ENCODE results near the gene KIF16B.

DNA sequence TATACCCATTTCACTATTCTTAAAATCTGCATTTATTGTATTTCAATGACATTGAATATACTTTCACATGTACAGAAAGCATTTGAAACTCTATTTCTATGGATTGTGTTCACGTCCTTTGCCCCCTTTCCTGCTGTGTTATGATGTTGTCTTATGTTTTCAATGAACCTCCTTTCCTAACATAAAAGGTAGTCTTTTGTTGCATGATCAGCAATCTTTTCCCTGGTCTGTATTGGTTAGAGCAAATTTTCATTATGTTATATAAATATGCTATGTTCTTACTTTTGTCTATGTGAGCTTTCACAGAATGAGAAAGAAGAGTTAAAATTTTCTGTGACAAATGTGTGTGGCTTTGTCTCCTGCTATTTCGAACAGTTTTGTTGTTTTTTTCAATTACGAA is 73.1 kb downstream of the KIF16B start:
- TF ChIP-seq JUND (IDR thresholded peaks at IDR 0.05): no peak
- TF ChIP-seq, protein P1, sequence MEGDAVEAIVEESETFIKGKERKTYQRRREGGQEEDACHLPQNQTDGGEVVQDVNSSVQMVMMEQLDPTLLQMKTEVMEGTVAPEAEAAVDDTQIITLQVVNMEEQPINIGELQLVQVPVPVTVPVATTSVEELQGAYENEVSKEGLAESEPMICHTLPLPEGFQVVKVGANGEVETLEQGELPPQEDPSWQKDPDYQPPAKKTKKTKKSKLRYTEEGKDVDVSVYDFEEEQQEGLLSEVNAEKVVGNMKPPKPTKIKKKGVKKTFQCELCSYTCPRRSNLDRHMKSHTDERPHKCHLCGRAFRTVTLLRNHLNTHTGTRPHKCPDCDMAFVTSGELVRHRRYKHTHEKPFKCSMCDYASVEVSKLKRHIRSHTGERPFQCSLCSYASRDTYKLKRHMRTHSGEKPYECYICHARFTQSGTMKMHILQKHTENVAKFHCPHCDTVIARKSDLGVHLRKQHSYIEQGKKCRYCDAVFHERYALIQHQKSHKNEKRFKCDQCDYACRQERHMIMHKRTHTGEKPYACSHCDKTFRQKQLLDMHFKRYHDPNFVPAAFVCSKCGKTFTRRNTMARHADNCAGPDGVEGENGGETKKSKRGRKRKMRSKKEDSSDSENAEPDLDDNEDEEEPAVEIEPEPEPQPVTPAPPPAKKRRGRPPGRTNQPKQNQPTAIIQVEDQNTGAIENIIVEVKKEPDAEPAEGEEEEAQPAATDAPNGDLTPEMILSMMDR (IDR thresholded peaks at IDR 0.05 in 2 of 3, conservative IDR thresholded peaks at IDR 0.05 in 1 of 3; ENCODE audit: borderline replicate concordance in 1 of 3, insufficient read depth in 1 of 3, low read depth in 2 of 3, low read length in 2 of 3): no peak
- no peak for TF ChIP-seq FOSL1 (IDR thresholded peaks at IDR 0.05; ENCODE audit: low read depth)
- no peak for TF ChIP-seq TCF7L2 (IDR thresholded peaks at IDR 0.05; ENCODE audit: borderline replicate concordance, extremely low read depth, insufficient read depth, insufficient read length)
- no peak for TF ChIP-seq POLR2A (IDR thresholded peaks at IDR 0.05; ENCODE audit: borderline replicate concordance, extremely low read depth, insufficient read depth, insufficient read length)
- no peak for TF ChIP-seq RAD21 (IDR thresholded peaks at IDR 0.05; ENCODE audit: low read depth)
- TF ChIP-seq, protein P2, sequence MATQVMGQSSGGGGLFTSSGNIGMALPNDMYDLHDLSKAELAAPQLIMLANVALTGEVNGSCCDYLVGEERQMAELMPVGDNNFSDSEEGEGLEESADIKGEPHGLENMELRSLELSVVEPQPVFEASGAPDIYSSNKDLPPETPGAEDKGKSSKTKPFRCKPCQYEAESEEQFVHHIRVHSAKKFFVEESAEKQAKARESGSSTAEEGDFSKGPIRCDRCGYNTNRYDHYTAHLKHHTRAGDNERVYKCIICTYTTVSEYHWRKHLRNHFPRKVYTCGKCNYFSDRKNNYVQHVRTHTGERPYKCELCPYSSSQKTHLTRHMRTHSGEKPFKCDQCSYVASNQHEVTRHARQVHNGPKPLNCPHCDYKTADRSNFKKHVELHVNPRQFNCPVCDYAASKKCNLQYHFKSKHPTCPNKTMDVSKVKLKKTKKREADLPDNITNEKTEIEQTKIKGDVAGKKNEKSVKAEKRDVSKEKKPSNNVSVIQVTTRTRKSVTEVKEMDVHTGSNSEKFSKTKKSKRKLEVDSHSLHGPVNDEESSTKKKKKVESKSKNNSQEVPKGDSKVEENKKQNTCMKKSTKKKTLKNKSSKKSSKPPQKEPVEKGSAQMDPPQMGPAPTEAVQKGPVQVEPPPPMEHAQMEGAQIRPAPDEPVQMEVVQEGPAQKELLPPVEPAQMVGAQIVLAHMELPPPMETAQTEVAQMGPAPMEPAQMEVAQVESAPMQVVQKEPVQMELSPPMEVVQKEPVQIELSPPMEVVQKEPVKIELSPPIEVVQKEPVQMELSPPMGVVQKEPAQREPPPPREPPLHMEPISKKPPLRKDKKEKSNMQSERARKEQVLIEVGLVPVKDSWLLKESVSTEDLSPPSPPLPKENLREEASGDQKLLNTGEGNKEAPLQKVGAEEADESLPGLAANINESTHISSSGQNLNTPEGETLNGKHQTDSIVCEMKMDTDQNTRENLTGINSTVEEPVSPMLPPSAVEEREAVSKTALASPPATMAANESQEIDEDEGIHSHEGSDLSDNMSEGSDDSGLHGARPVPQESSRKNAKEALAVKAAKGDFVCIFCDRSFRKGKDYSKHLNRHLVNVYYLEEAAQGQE (IDR thresholded peaks at IDR 0.05; ENCODE audit: low read depth): no peak
- no peak for TF ChIP-seq EGR1 (IDR thresholded peaks at IDR 0.05; ENCODE audit: low read depth)
- TF ChIP-seq EZH2phosphoT487 (IDR thresholded peaks at IDR 0.05; ENCODE audit: borderline replicate concordance): no peak
